ENCODE measurements around the gene PPP2R3B.

DNA sequence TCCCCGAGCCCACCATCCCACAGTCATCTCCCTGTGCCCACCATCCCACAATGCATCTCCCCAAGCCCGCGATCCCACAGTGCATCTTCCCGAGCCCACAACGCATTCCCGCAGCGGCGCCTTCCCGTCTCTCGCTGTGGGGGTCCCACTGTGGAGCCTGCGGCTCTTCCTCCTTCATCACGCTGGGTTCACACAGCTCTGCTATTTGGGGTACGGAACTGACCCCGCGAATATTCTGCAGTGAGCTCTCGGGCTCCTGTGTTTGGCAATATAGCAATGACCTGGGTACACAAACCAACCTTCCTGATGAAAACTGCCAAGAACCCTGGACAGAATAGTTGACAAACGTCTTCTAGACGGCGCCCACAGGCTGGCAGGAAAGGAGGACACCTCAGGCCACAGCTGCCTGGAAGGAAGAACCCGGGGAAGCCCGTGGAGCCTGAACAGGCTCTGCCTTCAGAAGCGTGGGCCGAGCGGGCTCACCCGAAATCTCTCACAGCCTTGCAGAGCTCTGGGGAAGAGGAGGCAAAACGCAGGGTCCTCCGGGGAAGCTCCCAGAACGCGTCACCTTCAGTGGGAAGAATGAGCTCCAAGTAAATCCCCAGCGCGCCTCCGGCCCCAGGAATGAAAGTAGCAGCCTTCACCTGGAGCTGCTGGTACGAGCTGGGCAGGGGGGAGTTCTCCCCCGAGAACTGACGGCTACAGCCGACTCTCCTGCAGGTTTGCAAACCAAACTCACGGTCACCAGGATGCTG lies 22.9 kb downstream of the PPP2R3B start:
- TF ChIP-seq, protein P1, sequence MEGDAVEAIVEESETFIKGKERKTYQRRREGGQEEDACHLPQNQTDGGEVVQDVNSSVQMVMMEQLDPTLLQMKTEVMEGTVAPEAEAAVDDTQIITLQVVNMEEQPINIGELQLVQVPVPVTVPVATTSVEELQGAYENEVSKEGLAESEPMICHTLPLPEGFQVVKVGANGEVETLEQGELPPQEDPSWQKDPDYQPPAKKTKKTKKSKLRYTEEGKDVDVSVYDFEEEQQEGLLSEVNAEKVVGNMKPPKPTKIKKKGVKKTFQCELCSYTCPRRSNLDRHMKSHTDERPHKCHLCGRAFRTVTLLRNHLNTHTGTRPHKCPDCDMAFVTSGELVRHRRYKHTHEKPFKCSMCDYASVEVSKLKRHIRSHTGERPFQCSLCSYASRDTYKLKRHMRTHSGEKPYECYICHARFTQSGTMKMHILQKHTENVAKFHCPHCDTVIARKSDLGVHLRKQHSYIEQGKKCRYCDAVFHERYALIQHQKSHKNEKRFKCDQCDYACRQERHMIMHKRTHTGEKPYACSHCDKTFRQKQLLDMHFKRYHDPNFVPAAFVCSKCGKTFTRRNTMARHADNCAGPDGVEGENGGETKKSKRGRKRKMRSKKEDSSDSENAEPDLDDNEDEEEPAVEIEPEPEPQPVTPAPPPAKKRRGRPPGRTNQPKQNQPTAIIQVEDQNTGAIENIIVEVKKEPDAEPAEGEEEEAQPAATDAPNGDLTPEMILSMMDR (IDR thresholded peaks at IDR 0.05), result no peak
- TF ChIP-seq POLR2A (IDR thresholded peaks at IDR 0.05), result no peak
